ENCODE data around the gene CCR7.

Gene CCR7

DNA sequence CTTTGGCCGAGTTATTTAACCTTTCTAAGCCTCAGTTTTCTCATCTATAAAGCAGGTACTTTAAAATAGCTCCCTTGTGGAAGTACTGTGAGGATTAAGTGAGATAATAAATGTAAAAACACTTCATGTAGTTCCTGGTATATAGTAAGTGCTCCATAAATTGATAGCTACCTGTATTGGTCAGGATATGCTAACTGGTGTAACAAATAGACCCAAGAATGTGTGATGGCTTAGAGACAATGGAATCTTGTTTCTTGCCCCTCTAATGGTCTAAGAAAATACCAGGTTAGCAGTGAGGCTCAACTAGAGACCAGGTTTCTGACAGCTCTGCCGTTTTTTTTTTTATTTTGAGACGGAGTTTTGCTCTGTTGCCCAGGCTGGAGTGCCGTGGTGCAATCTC is 29.8 kb downstream of the CCR7 start:
- TF ChIP-seq, protein P1, sequence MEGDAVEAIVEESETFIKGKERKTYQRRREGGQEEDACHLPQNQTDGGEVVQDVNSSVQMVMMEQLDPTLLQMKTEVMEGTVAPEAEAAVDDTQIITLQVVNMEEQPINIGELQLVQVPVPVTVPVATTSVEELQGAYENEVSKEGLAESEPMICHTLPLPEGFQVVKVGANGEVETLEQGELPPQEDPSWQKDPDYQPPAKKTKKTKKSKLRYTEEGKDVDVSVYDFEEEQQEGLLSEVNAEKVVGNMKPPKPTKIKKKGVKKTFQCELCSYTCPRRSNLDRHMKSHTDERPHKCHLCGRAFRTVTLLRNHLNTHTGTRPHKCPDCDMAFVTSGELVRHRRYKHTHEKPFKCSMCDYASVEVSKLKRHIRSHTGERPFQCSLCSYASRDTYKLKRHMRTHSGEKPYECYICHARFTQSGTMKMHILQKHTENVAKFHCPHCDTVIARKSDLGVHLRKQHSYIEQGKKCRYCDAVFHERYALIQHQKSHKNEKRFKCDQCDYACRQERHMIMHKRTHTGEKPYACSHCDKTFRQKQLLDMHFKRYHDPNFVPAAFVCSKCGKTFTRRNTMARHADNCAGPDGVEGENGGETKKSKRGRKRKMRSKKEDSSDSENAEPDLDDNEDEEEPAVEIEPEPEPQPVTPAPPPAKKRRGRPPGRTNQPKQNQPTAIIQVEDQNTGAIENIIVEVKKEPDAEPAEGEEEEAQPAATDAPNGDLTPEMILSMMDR (IDR thresholded peaks at IDR 0.05; ENCODE audit: insufficient read depth, low read depth, low read length, missing control alignments) = no peak
- DNase-seq (ENCODE audit: low read depth) = no peak
- no peak overlapping the region for H3K4me3 ChIP-seq (ENCODE audit: low read depth, low read length)

DNA sequence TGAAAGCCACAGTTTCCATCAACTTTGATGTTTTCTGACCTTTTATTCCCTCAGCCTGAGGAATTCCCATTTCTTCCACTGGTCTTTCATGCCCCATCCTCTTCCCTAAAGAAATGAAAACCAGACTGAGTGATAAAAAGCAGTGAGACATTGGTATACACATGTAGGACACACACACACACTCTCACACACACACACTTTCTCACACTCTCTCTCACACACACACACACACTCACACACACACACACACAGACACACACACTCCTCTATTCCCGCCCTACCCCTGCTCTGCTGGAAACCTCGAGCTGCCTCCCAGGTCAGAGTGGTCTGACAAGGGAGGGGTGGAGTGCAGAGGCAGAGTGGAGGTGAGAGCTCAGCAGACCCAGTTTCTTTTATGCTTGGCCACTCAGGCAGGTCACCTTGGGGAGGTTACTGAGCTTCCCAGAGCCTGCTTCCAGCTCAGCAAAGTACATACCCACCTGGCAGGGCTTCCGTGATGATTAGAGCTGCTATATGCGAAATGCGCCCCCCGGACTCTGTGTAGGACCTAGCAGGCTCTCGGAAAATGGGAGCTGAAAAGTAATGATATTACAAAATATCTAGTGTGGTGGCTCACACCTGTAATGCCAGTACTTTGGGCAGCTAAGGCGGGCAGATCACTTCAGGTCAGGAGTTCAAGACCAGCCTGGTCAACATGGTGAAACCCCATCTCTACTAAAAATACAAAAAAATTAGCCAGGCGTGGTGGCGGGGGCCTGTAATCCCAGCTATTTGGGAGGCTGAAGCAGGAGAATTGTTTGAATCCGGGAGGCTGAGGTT is 30.7 kb downstream of the CCR7 start:
- TF ChIP-seq, protein P1 (IDR thresholded peaks at IDR 0.05; ENCODE audit: insufficient read depth, low read depth, low read length, missing control alignments) = no peak
- no peak for DNase-seq (ENCODE audit: low read depth)
- H3K4me3 ChIP-seq (ENCODE audit: low read depth, low read length) = no peak overlapping the region

DNA sequence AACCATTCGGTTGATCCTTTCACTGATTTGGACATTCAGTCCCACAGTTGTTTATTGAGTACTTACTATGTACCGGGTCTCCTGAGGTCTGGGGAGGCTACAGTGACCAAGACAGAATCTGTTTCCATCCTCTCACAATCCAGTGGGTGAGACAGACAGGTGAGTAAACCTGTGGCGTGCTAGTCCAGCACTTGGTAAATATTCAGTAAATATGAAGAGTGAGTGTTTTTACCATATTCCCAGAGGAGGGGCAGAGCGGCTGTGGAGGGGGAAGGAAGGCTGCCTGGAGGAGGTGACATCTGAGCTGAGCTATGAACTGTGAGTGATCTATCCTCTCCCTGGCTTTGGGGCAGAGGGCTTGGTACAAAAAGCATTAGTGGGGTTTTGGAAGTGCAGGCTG is 31.4 kb downstream of the CCR7 start:
- DNase-seq (ENCODE audit: low read depth) = no peak

DNA sequence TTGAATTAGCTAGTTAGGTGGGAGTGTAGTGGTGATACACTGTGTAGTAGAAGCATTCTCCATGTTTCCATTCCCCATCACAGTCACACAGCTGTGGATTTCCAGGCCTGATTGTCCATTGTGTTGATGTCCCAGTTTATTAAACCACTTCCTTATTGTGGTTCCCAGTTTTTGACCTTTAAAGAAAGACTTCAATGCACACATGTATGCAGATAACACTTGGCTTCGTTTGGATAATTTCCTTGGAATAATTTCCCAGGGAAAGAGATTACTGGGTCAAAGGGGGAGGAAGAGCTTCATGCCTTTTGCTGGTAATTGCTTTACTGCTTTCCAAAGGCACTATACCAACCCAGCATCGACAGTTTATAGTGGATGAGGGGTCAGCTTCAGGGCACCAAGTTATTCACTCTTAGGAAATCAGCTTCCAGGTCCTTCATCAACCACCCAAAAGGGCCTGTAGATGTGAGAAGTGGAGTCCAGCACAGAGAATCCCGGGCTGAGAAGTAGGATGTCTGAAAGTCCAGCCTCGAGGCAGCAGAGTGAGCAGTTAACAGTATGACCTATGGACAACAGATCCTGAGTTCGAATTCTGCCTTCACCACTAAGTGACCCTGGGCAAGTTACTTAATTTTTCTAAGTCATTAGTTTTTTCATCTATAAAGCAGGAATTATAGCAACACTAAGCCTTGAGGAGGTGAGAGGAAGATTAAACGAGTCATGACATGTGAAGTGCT is 32.6 kb downstream of the CCR7 start:
- TF ChIP-seq, protein P1 (IDR thresholded peaks at IDR 0.05; ENCODE audit: insufficient read depth, low read depth, low read length, missing control alignments) = no peak
- no peak for DNase-seq (ENCODE audit: low read depth)
- no peak overlapping the region for H3K4me3 ChIP-seq (ENCODE audit: low read depth, low read length)

More for the DNA sequence above, 31.4 kb downstream of the CCR7 start:
- no peak overlapping the region for H3K4me3 ChIP-seq (ENCODE audit: low read depth, low read length)
- TF ChIP-seq, protein P1 (IDR thresholded peaks at IDR 0.05; ENCODE audit: insufficient read depth, low read depth, low read length, missing control alignments) = no peak

DNA sequence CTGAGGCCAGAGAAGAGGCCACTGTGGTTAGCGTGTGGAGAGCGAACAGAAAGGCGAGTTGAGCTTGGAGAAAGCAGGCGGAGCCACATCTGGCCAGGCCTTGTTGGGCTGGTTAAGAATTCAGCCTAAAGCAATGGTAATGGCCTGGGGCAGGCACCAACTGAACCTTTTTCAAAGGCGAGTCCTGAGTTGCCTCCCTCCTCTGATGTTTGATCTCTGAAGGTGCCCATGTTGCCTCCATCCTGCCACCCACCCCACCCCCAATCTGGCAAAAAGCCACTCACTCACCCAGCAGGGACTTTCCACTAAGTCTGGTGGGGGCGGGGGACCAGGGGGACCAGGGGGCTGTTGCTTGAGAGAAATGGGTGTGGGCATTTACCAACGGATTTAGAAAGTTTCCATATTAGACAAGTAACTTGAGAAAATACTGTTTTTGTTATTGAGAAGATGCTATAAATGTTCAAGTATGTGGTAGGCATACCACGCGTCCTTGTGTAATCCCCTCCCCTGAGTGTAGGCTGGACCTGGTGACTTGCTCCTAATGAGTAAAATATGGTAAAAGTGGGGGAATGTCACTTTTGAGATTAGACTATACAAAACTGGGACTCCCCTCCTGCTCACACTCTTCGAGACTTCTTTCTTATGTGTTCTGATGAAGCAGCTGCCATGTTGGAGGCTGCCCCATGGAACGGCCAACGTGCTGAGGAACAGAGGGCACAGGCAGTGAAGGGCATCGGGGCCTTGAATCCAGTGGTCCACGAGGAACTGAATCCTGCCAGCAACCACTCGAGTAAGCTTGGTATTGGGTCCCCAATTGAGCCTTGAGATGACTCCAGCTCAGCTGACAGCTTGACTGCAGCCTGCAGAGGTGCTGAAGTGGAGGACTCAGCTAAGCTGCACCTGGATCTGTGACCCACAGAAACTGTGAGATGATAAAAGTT is 34.0 kb downstream of the CCR7 start:
- no peak overlapping the region; the same call in 1 of the 2 replicates for H3K4me3 ChIP-seq (ENCODE audit: low read depth, low read length)
- peak; percentile 71 for DNase-seq (ENCODE audit: low read depth)
- TF ChIP-seq, protein P1 (IDR thresholded peaks at IDR 0.05; ENCODE audit: insufficient read depth, low read depth, low read length, missing control alignments) = no peak

DNA sequence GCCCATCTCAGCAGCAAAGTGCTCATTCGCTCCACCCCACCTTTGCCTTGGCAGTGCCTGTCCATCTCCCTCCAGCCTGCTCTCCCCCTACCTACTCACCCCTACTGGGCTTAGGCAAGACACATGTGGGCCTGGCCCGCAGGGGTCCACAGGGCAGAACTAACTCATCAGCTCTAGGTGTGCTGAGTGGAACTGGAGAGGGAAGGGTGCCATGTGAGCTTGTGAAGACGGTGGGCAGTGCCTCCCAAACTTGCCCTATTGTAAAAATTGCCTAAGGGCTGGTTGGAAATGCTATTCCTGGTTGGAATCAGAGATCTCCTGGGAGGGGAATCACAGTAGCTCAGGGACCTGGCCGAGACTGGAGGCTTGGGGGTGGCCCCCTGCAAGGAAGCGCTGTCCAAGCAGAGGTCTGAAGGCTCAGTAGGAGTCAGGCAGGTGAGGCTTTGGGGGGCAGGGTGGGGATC is 34.7 kb downstream of the CCR7 start:
- DNase-seq (ENCODE audit: low read depth) = no peak
- H3K4me3 ChIP-seq (ENCODE audit: low read depth, low read length) = no peak overlapping the region
- TF ChIP-seq, protein P1 (IDR thresholded peaks at IDR 0.05; ENCODE audit: insufficient read depth, low read depth, low read length, missing control alignments) = no peak

Data from GM12865 (cell line).